ENCODE data around the gene MTERF4. TPM values are rescaled to one million over a fixed set of nuclear protein-coding genes. Genes with fewer than 3 reads are reported as not detected.

MTERF4 gene
- total RNA-seq (2013; cell fraction: nucleolus; rRNA removed) = 339 and 407 TPM in 2 replicates
- total RNA-seq (2014; rRNA removed) (35.5 and 37.5 TPM in 2 replicates), total RNA-seq (2014; rRNA removed; fragmentation: Illumina TruSeq; extraction: Trizol) (52.0 and 56.3 TPM in 2 replicates), total RNA-seq (2021) (35.2 and 38.7 TPM in 2 replicates), polyA plus RNA-seq (2011; rRNA removed) (63.6 and 66.4 TPM in 2 replicates), polyA plus RNA-seq (2014; fragmentation: Illumina TruSeq; extraction: Trizol) (69.1 and 85.4 TPM in 2 replicates), polyA plus RNA-seq (2014; fragmentation: Nextera tagmentation; extraction: Ambion mirVana) (10 to 100 TPM; 36.7 to 45.0 TPM), polyA plus RNA-seq (2014; rRNA removed) (66.8 and 68.2 TPM in 2 replicates), polyA plus RNA-seq (2016; fragmentation: Nextera tagmentation; extraction: Ambion mirVana) (10 to 100 TPM; 44.7 to 46.0 TPM), polyA minus RNA-seq (2011; rRNA and poly(A)+ RNA removed) (73.9 and 87.6 TPM in 2 replicates), Bru-seq, nascent RNA (percentile 98 among the genes with signal in this experiment), BruChase-seq, experiment 1, labeled RNA remaining after a 6-hour chase (percentile 96 among the genes with signal in this experiment), BruChase-seq, experiment 2, labeled RNA remaining after a 2-hour chase (percentile 96 among the genes with signal in this experiment)
- 67.1 TPM for polyA plus RNA-seq (2011; ENCODE audit: low read depth)
- 46.3 and 47.5 TPM in 2 replicates for polyA plus RNA-seq (2011; cell fraction: cytosol; rRNA removed)
- 145 and 152 TPM in 2 replicates for polyA plus RNA-seq (2011; cell fraction: nucleus; rRNA removed)
- 45.2 and 50.8 TPM in 2 replicates for polyA plus RNA-seq (2012)
- polyA minus RNA-seq (2011; cell fraction: cytosol; rRNA and poly(A)+ RNA removed) = 16.7 and 18.6 TPM in 2 replicates
- 44.0 and 60.1 TPM in 2 replicates for polyA minus RNA-seq (2011; cell fraction: nucleus; rRNA and poly(A)+ RNA removed)
- long read RNA-seq, experiment 1, transcript MTERF4-202 (4 exons, 1,637 nt) = major isoform, 40 of 58 reads
- long read RNA-seq, experiment 1, partial matches to known transcripts = 3 of 58 reads
- long read RNA-seq, experiment 1, other reads (novel, unspliced or antisense) = 9 of 58 reads
- long read RNA-seq, experiment 2, transcript MTERF4-211 (5 exons, 2,626 nt) = minor isoform, 6 of 405 reads
- long read RNA-seq, experiment 2, transcript MTERF4-202 (4 exons, 1,637 nt) = major isoform, 306 of 405 reads
- long read RNA-seq, experiment 2, transcript MTERF4-204 (3 exons, 802 nt) = minor isoform, 20 of 405 reads
- long read RNA-seq, experiment 2, partial matches to known transcripts = 10 of 405 reads
- long read RNA-seq, experiment 2, other reads (novel, unspliced or antisense) = 57 of 405 reads

- H3K9me3 ChIP-seq (replicated peaks; ENCODE audit: control insufficient read depth, insufficient read depth, low read length) = no peaks in the 10 kb centered on the region
- H3K27ac ChIP-seq (ENCODE audit: control insufficient read depth, insufficient read depth) = peak within 1 kb of the TSS; percentile 90
- ChIA-PET SMC1A (ENCODE audit: uncharacterized antibody, unreplicated experiment) (interaction anchor here (0.8 to 6.3 kb wide), 5 partner anchors 10 to 46 kb away, joined by 3 to 53 read pairs (median 4); partner anchors contain the start of gene PASK), CTCF (interaction anchor here (1.6 to 3.7 kb wide), 4 partner anchors 11 to 47 kb away, joined by 4 to 14 read pairs (median 6); partner anchors contain the start of gene PASK), POLR2A (interaction anchor here (1.0 to 4.9 kb wide), 7 partner anchors 9 to 518 kb away, joined by 3 to 54 read pairs (median 10); partner anchors contain the start of genes PASK and PPP1R7), RAD21 (ENCODE audit: unreplicated experiment) (interaction anchor here (1.0 to 5.0 kb wide), 8 partner anchors 10 to 219 kb away, joined by 3 to 62 read pairs (median 7); partner anchors contain the start of genes PASK and PPP1R7)
- H3K4me1 ChIP-seq (ENCODE audit: control insufficient read depth, insufficient read depth, low read length) = peaks cover 31% of the 10 kb centered on the region
- WGBS (ENCODE audit: insufficient coverage, insufficient replicate concordance, low lambda C conversion rate, missing lambda C conversion rate) = under 1% methylated on average over 52 of the region's 56 CpGs
- no peaks in the 10 kb centered on the region for H4K20me1 ChIP-seq (ENCODE audit: control insufficient read depth, insufficient read depth)
- peak within 1 kb of the TSS; percentile 58 for H3K4me2 ChIP-seq (ENCODE audit: control insufficient read depth, insufficient read depth)
- peaks cover 0 to 3% of the 10 kb centered on the region in 2 experiments; a peak in 3 of 4 replicates for H3K36me3 ChIP-seq (ENCODE audit: control insufficient read depth in 2 of 2, insufficient read depth in 2 of 2, low read length in 1 of 2)
- intact Hi-C loops (cut with micrococcal nuclease; ENCODE audit: unreplicated experiment) = loop anchor here (1.0 to 5.0 kb wide), 3 partner anchors 25 to 215 kb away; partner anchors contain the start of genes HDLBP, PASK and SEPTIN2
- no peaks in the 10 kb centered on the region for H3K27me3 ChIP-seq (replicated peaks in 1 of 2; ENCODE audit: control insufficient read depth in 2 of 2, insufficient read depth in 2 of 2, low read length in 1 of 2)
- FAIRE-seq (peak; percentile 54), DNase-seq (ENCODE audit: low read depth, low spot score) (no peak), ATAC-seq (peak; percentile 82)
- peaks cover 63% of the 10 kb centered on the region for H3K79me2 ChIP-seq (ENCODE audit: control insufficient read depth, insufficient read depth, low read length)
- BruUV-seq (replicated peaks) = TSS peak; percentile 73
- peak within 1 kb of the TSS; percentile 57 for H2AFZ ChIP-seq (ENCODE audit: control insufficient read depth, low read depth, low read length)
- peak within 1 kb of the TSS; percentile 95 for H3K9ac ChIP-seq (ENCODE audit: control insufficient read depth, insufficient read depth, low read length)
- peak within 1 kb of the TSS; percentile 80 for H3K4me3 ChIP-seq
- in situ Hi-C loops (cut with MboI) = no loop called here
- TF ChIP-seq BCLAF1 (IDR thresholded peaks at IDR 0.05) (no peak), MEF2B (IDR thresholded peaks at IDR 0.05; ENCODE audit: partially characterized antibody, poor library complexity, severe bottlenecking) (peak; percentile 50), CREB1 (IDR thresholded peaks at IDR 0.05; ENCODE audit: low read depth) (peak; percentile 86), IRF5 (IDR thresholded peaks at IDR 0.05; ENCODE audit: borderline replicate concordance) (no peak), MAX (IDR thresholded peaks at IDR 0.05; ENCODE audit: low read depth, low read length) (peak; percentile 69), ZBTB40 (IDR thresholded peaks at IDR 0.05; ENCODE audit: borderline replicate concordance) (peak; percentile 99), NFXL1 (IDR thresholded peaks at IDR 0.05; ENCODE audit: borderline replicate concordance) (no peak), SMAD5 (IDR thresholded peaks at IDR 0.05; ENCODE audit: low read depth) (peak; percentile 64)
Measured at GRCh38 chr2:241102239-241102803, at the start of gene MTERF4. MTERF4 (minus strand) TSS chr2:241102287; CDS start chr2:241102273, 14 bp downstream.
